GM12878 (cell line): Measurements from ENCODE around the gene SPCS1. TPM values are rescaled to one million over a fixed set of nuclear protein-coding genes. Genes with fewer than 3 reads are reported as not detected.

Source experiments
- polyA plus RNA-seq, 11 experiments: library from polyadenylated mRNA; depleted of rRNA in 4 of 11; unstranded in 6 of 11; stranded (reverse) in 5 of 11; fragments of >200 nt; fragmentation: Nextera tagmentation in 4 of 11; fragmentation: Illumina TruSeq in 1 of 11; extraction: Ambion mirVana in 4 of 11; extraction: Trizol in 1 of 11; gene quantifications; 1 replicate in 1 of 11; 2 replicates in 10 of 11; pipeline versions ENCODE4 v1.2.1 to v1.2.3, GENCODE V29; 2011 to 2016; ENCODE audit warnings: inconsistent platforms in 2 of 11, missing spikeins in 2 of 11, low read depth in 1 of 11
- small RNA-seq: library from RNA; depleted of rRNA; stranded (forward); fragments of <200 nt; gene quantifications from one replicate; pipeline ENCODE3, GENCODE V24; 2014
- total RNA-seq, 4 experiments: library from RNA; depleted of rRNA in 3 of 4; stranded (reverse); fragments of >200 nt in 3 of 4; fragmentation: Illumina TruSeq in 1 of 4; extraction: Trizol in 1 of 4; gene quantifications; 2 replicates each; pipeline versions ENCODE4 v1.2.1 to v1.2.3, GENCODE V29; 2013 to 2021

The SPCS1 gene
- total and polyA plus RNA-seq, 10 of the 15 experiments (the other 5 are each of a cell fraction or from before 2014, with no cell fraction given): 107 to 994 (median 233) TPM

Small RNA genes within 50 kb of the gene (small RNA-seq; reads per million reads assigned to genes)
- not detected for gene AC006254.2
- gene RF00569: 8,074 reads per million, percentile 100 among the genes with 10 or more reads in this experiment
- not detected for gene RF01183
- 0.31 reads per million for gene SNORD19
- gene SNORD19B: not detected
- 5,788 reads per million, percentile 100 among the genes with 10 or more reads in this experiment for gene SNORD69

Other genes with a start within 250 kb of the SPCS1 start
Only the 7 nearest of the 12 such genes appear.
- gene PBRM1, start 20.2 kb upstream of the SPCS1 start, total RNA-seq (2014; rRNA removed): 35.9 and 38.6 TPM in 2 replicates
- gene PBRM1, start 20.2 kb upstream of the SPCS1 start, total RNA-seq (2014; rRNA removed; fragmentation: Illumina TruSeq; extraction: Trizol): 54.8 and 55.1 TPM in 2 replicates
- gene PBRM1, start 20.2 kb upstream of the SPCS1 start, total RNA-seq (2021): 51.5 and 58.4 TPM in 2 replicates
- gene PBRM1, start 20.2 kb upstream of the SPCS1 start, polyA plus RNA-seq (2011; rRNA removed): 29.2 and 29.7 TPM in 2 replicates
- gene PBRM1, start 20.2 kb upstream of the SPCS1 start, polyA plus RNA-seq (2014; fragmentation: Illumina TruSeq; extraction: Trizol): 42.6 and 50.0 TPM in 2 replicates
- 10 to 100 TPM in 1 of 2 experiments, 1 to 10 TPM in 1; 8.9 to 14.1 TPM for gene PBRM1, start 20.2 kb upstream of the SPCS1 start, polyA plus RNA-seq (2014; fragmentation: Nextera tagmentation; extraction: Ambion mirVana)
- 28.6 and 35.0 TPM in 2 replicates for gene PBRM1, start 20.2 kb upstream of the SPCS1 start, polyA plus RNA-seq (2014; rRNA removed)
- 10 to 100 TPM; 80.9 to 88.9 TPM for gene PBRM1, start 20.2 kb upstream of the SPCS1 start, polyA plus RNA-seq (2016; fragmentation: Nextera tagmentation; extraction: Ambion mirVana)
- 172 and 196 TPM in 2 replicates for gene GNL3, start 20.1 kb upstream of the SPCS1 start, total RNA-seq (2014; rRNA removed)
- 295 and 299 TPM in 2 replicates for gene GNL3, start 20.1 kb upstream of the SPCS1 start, total RNA-seq (2014; rRNA removed; fragmentation: Illumina TruSeq; extraction: Trizol)
- 164 and 173 TPM in 2 replicates for gene GNL3, start 20.1 kb upstream of the SPCS1 start, total RNA-seq (2021)
- gene GNL3, start 20.1 kb upstream of the SPCS1 start, polyA plus RNA-seq (2011; rRNA removed): 176 and 225 TPM in 2 replicates
- 368 and 479 TPM in 2 replicates for gene GNL3, start 20.1 kb upstream of the SPCS1 start, polyA plus RNA-seq (2014; fragmentation: Illumina TruSeq; extraction: Trizol)
- 100 to 1,000 TPM; 246 to 274 TPM for gene GNL3, start 20.1 kb upstream of the SPCS1 start, polyA plus RNA-seq (2014; fragmentation: Nextera tagmentation; extraction: Ambion mirVana)
- 173 and 201 TPM in 2 replicates for gene GNL3, start 20.1 kb upstream of the SPCS1 start, polyA plus RNA-seq (2014; rRNA removed)
- 100 to 1,000 TPM; 267 to 271 TPM for gene GNL3, start 20.1 kb upstream of the SPCS1 start, polyA plus RNA-seq (2016; fragmentation: Nextera tagmentation; extraction: Ambion mirVana)
- 41.7 and 54.1 TPM in 2 replicates for gene GLT8D1, start 315 bp upstream of the SPCS1 start, total RNA-seq (2014; rRNA removed)
- 47.4 and 50.3 TPM in 2 replicates for gene GLT8D1, start 315 bp upstream of the SPCS1 start, total RNA-seq (2014; rRNA removed; fragmentation: Illumina TruSeq; extraction: Trizol)
- 35.3 and 41.0 TPM in 2 replicates for gene GLT8D1, start 315 bp upstream of the SPCS1 start, total RNA-seq (2021)
- 46.5 and 60.9 TPM in 2 replicates for gene GLT8D1, start 315 bp upstream of the SPCS1 start, polyA plus RNA-seq (2011; rRNA removed)
- gene GLT8D1, start 315 bp upstream of the SPCS1 start, polyA plus RNA-seq (2014; fragmentation: Illumina TruSeq; extraction: Trizol): 55.4 and 55.5 TPM in 2 replicates
- gene GLT8D1, start 315 bp upstream of the SPCS1 start, polyA plus RNA-seq (2014; fragmentation: Nextera tagmentation; extraction: Ambion mirVana): 10 to 100 TPM; 25.3 to 32.6 TPM
- gene GLT8D1, start 315 bp upstream of the SPCS1 start, polyA plus RNA-seq (2014; rRNA removed): 44.7 and 51.4 TPM in 2 replicates
- 10 to 100 TPM; 72.9 to 73.4 TPM for gene GLT8D1, start 315 bp upstream of the SPCS1 start, polyA plus RNA-seq (2016; fragmentation: Nextera tagmentation; extraction: Ambion mirVana)
- gene NEK4, start 64.8 kb downstream of the SPCS1 start, total RNA-seq (2014; rRNA removed): 23.5 and 29.1 TPM in 2 replicates
- gene NEK4, start 64.8 kb downstream of the SPCS1 start, total RNA-seq (2014; rRNA removed; fragmentation: Illumina TruSeq; extraction: Trizol): 24.4 and 24.8 TPM in 2 replicates
- 22.7 and 22.9 TPM in 2 replicates for gene NEK4, start 64.8 kb downstream of the SPCS1 start, total RNA-seq (2021)
- gene NEK4, start 64.8 kb downstream of the SPCS1 start, polyA plus RNA-seq (2011; rRNA removed): 17.2 TPM in 2 replicates
- gene NEK4, start 64.8 kb downstream of the SPCS1 start, polyA plus RNA-seq (2014; fragmentation: Illumina TruSeq; extraction: Trizol): 15.9 and 19.1 TPM in 2 replicates
- gene NEK4, start 64.8 kb downstream of the SPCS1 start, polyA plus RNA-seq (2014; fragmentation: Nextera tagmentation; extraction: Ambion mirVana): 1 to 10 TPM; 7.0 to 8.8 TPM
- gene NEK4, start 64.8 kb downstream of the SPCS1 start, polyA plus RNA-seq (2014; rRNA removed): 11.4 and 12.5 TPM in 2 replicates
- 10 to 100 TPM; 15.1 to 15.6 TPM for gene NEK4, start 64.8 kb downstream of the SPCS1 start, polyA plus RNA-seq (2016; fragmentation: Nextera tagmentation; extraction: Ambion mirVana)
- not detected in 2 replicates for gene ITIH1, start 71.5 kb downstream of the SPCS1 start, total RNA-seq (2014; rRNA removed)
- not detected in 2 replicates for gene ITIH1, start 71.5 kb downstream of the SPCS1 start, total RNA-seq (2014; rRNA removed; fragmentation: Illumina TruSeq; extraction: Trizol)
- 0.16 and 0.33 TPM in 2 replicates for gene ITIH1, start 71.5 kb downstream of the SPCS1 start, total RNA-seq (2021)
- 0.30 and 0.64 TPM in 2 replicates for gene ITIH1, start 71.5 kb downstream of the SPCS1 start, polyA plus RNA-seq (2011; rRNA removed)
- not detected in 2 replicates for gene ITIH1, start 71.5 kb downstream of the SPCS1 start, polyA plus RNA-seq (2014; fragmentation: Illumina TruSeq; extraction: Trizol)
- gene ITIH1, start 71.5 kb downstream of the SPCS1 start, polyA plus RNA-seq (2014; fragmentation: Nextera tagmentation; extraction: Ambion mirVana): not detected
- gene ITIH1, start 71.5 kb downstream of the SPCS1 start, polyA plus RNA-seq (2014; rRNA removed): 0.43 and 0.44 TPM in 2 replicates
- not detected for gene ITIH1, start 71.5 kb downstream of the SPCS1 start, polyA plus RNA-seq (2016; fragmentation: Nextera tagmentation; extraction: Ambion mirVana)
- 0.17 TPM in 1 of 2 replicates, not detected in the other for gene ITIH3, start 88.7 kb downstream of the SPCS1 start, total RNA-seq (2014; rRNA removed)
- gene ITIH3, start 88.7 kb downstream of the SPCS1 start, total RNA-seq (2014; rRNA removed; fragmentation: Illumina TruSeq; extraction: Trizol): not detected in 2 replicates
- 0.15 and 0.27 TPM in 2 replicates for gene ITIH3, start 88.7 kb downstream of the SPCS1 start, total RNA-seq (2021)
- not detected in 2 replicates for gene ITIH3, start 88.7 kb downstream of the SPCS1 start, polyA plus RNA-seq (2011; rRNA removed)
- gene ITIH3, start 88.7 kb downstream of the SPCS1 start, polyA plus RNA-seq (2014; fragmentation: Illumina TruSeq; extraction: Trizol): 0.07 TPM in 1 of 2 replicates, not detected in the other
- gene ITIH3, start 88.7 kb downstream of the SPCS1 start, polyA plus RNA-seq (2014; fragmentation: Nextera tagmentation; extraction: Ambion mirVana): not detected
- 0.03 TPM in 1 of 2 replicates, not detected in the other for gene ITIH3, start 88.7 kb downstream of the SPCS1 start, polyA plus RNA-seq (2014; rRNA removed)
- gene ITIH3, start 88.7 kb downstream of the SPCS1 start, polyA plus RNA-seq (2016; fragmentation: Nextera tagmentation; extraction: Ambion mirVana): not detected
- gene ITIH4, start 124.6 kb downstream of the SPCS1 start, total RNA-seq (2014; rRNA removed): 1.4 and 2.2 TPM in 2 replicates
- gene ITIH4, start 124.6 kb downstream of the SPCS1 start, total RNA-seq (2014; rRNA removed; fragmentation: Illumina TruSeq; extraction: Trizol): 1.6 and 1.8 TPM in 2 replicates
- gene ITIH4, start 124.6 kb downstream of the SPCS1 start, total RNA-seq (2021): 3.9 and 5.4 TPM in 2 replicates
- gene ITIH4, start 124.6 kb downstream of the SPCS1 start, polyA plus RNA-seq (2011; rRNA removed): 0.71 and 1.3 TPM in 2 replicates
- 1.2 and 3.1 TPM in 2 replicates for gene ITIH4, start 124.6 kb downstream of the SPCS1 start, polyA plus RNA-seq (2014; fragmentation: Illumina TruSeq; extraction: Trizol)
- 1 to 10 TPM in 1 of 2 experiments, under 1 TPM in 1; 0.69 to 1.2 TPM for gene ITIH4, start 124.6 kb downstream of the SPCS1 start, polyA plus RNA-seq (2014; fragmentation: Nextera tagmentation; extraction: Ambion mirVana)
- 3.8 and 4.1 TPM in 2 replicates for gene ITIH4, start 124.6 kb downstream of the SPCS1 start, polyA plus RNA-seq (2014; rRNA removed)
- gene ITIH4, start 124.6 kb downstream of the SPCS1 start, polyA plus RNA-seq (2016; fragmentation: Nextera tagmentation; extraction: Ambion mirVana): 1 to 10 TPM in 1 of 2 experiments, under 1 TPM in 1; 0.64 to 1.3 TPM